ENCODE data around the gene NPHS2.

Gene NPHS2

DNA sequence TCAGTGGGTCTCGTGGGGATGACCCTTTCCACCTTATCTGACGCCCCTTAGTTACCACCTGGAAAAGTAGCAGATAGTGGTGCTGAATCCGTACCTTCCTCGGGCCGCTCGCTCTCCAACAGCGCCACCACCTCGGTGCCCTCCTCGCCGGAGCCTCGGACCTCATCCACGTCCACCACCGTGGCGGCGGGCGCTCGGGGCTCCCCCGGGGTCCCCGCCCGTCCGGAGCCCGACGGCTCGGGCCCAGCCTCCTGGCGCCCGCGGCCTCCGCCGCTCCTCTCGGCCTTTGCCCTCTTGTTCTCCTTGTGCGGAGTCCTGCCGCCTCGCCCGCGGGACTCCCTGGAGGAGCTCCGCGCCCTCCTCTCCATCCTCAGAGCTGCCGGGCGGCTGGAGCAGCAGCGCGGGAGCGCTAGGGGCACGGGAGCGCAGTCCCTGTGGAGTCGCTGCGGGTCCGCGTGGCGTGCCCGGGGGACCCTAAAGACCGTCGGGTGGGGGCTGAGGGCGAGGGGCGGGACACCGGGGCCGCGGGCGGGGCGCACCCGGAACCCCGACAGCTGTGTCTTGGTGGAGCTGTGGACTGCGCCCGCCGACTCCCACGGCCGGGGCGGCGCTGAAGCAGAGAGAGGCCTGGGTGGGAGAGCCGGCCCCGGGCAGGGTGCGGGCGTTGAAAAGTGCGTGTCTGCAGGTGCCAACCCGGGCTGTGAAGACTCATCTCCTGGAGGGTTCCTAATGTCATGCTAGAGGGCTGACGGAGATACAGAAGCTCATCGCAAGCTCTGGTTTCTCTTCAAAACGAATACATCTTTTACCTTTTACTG, at the start of gene NPHS2:
Gene NPHS2, minus strand, starts transcription at position 452 of the 818 bp plus-strand sequence. Its CDS starts 84 bp downstream, at position 368.
- Histone ChIP-seq H3K27me3 (ENCODE audit: control insufficient read depth in 1 of 2, insufficient read depth in 2 of 2, low read length in 2 of 2) (peaks cover 6 to 10% of the 10 kb centered on the region in 2 donors), H3K9ac (ENCODE audit: low read depth in 1 of 2, low read length in 2 of 2) (no peak within 1 kb of the TSS), H3K9me3 (ENCODE audit: control insufficient read depth in 1 of 2, low read length in 2 of 2) (no peaks in the 10 kb centered on the region), H3K4me1 (ENCODE audit: control insufficient read depth in 1 of 2, insufficient read depth in 2 of 2, low read length in 2 of 2) (peaks cover 6 to 7% of the 10 kb centered on the region in 2 donors), H3K27ac (ENCODE audit: low read depth, low read length) (no peak within 1 kb of the TSS), H3K36me3 (ENCODE audit: control insufficient read depth in 1 of 2, insufficient read depth in 2 of 2, low read length in 2 of 2) (no peaks in the 10 kb centered on the region), H3K4me3 (ENCODE audit: low read depth in 1 of 2, low read length in 2 of 2) (peak within 1 kb of the TSS; percentile 53 to 55)

- Histone ChIP-seq H3K36me3 (ENCODE audit: control insufficient read depth in 1 of 2, insufficient read depth in 2 of 2, low read length in 2 of 2) (no peaks in the 10 kb centered on the region), H3K27ac (ENCODE audit: low read depth, low read length) (no peak overlapping the region), H3K9me3 (ENCODE audit: control insufficient read depth in 1 of 2, low read length in 2 of 2) (no peaks in the 10 kb centered on the region), H3K27me3 (ENCODE audit: control insufficient read depth in 1 of 2, insufficient read depth in 2 of 2, low read length in 2 of 2) (no peaks in the 10 kb centered on the region), H3K4me1 (ENCODE audit: control insufficient read depth in 1 of 2, insufficient read depth in 2 of 2, low read length in 2 of 2) (no peaks in the 10 kb centered on the region), H3K9ac (ENCODE audit: low read depth in 1 of 2, low read length in 2 of 2) (no peak overlapping the region), H3K4me3 (ENCODE audit: low read depth in 1 of 2, low read length in 2 of 2) (no peak overlapping the region)
Measured at GRCh38 chr1:179612361-179612760, 36.6 kb upstream of the NPHS2 start.

GRCh38 chr1:179601093-179601492, 25.3 kb upstream of the NPHS2 start:
- no peaks in the 10 kb centered on the region for H3K27me3 ChIP-seq (ENCODE audit: control insufficient read depth in 1 of 2, insufficient read depth in 2 of 2, low read length in 2 of 2)
- H3K9me3 ChIP-seq (ENCODE audit: control insufficient read depth in 1 of 2, low read length in 2 of 2): no peaks in the 10 kb centered on the region
- H3K27ac ChIP-seq (ENCODE audit: low read depth, low read length): no peak overlapping the region
- no peak overlapping the region for H3K4me3 ChIP-seq (ENCODE audit: low read depth in 1 of 2, low read length in 2 of 2)
- no peaks in the 10 kb centered on the region for H3K36me3 ChIP-seq (ENCODE audit: control insufficient read depth in 1 of 2, insufficient read depth in 2 of 2, low read length in 2 of 2)
- H3K4me1 ChIP-seq (ENCODE audit: control insufficient read depth in 1 of 2, insufficient read depth in 2 of 2, low read length in 2 of 2): no peaks in the 10 kb centered on the region
- no peak overlapping the region for H3K9ac ChIP-seq (ENCODE audit: low read depth in 1 of 2, low read length in 2 of 2)

DNA sequence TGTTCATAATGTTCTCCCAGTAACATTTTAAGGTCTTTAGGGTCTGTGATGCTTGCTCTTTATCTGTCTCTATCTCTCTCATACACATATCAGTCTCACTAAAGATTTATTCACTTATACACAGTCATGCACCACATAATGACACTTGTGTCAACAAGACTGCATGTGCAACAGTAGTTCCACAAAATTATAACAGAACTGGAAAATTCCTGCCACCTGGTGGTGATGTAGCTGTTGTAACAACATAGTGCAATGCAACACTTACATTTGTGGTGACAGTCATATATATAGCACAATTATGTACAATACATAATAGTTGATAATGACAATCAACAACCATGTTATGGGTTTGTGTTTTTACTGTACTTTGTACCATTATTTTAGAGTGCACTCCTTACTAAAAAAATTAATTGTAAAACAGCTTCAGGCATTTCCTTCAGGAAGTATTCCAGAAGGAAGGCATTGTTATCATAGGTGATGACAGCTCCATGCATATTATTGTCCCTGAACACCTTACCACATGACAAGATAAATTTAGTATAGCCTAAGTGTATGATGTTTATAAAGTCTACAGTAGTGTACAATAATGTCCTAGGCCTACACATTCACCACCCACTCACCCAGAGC, 24.0 kb upstream of the NPHS2 start:
- H3K4me1 ChIP-seq (ENCODE audit: control insufficient read depth in 1 of 2, insufficient read depth in 2 of 2, low read length in 2 of 2): no peaks in the 10 kb centered on the region
- H3K36me3 ChIP-seq (ENCODE audit: control insufficient read depth in 1 of 2, insufficient read depth in 2 of 2, low read length in 2 of 2): no peaks in the 10 kb centered on the region
- H3K9me3 ChIP-seq (ENCODE audit: control insufficient read depth in 1 of 2, low read length in 2 of 2): no peaks in the 10 kb centered on the region

GRCh38 chr1:179598631-179599030, 22.9 kb upstream of the NPHS2 start:
- H3K27me3 ChIP-seq (ENCODE audit: control insufficient read depth in 1 of 2, insufficient read depth in 2 of 2, low read length in 2 of 2): no peaks in the 10 kb centered on the region
- no peak overlapping the region for H3K27ac ChIP-seq (ENCODE audit: low read depth, low read length)
- H3K4me3 ChIP-seq (ENCODE audit: low read depth in 1 of 2, low read length in 2 of 2): no peak overlapping the region
- H3K9ac ChIP-seq (ENCODE audit: low read depth in 1 of 2, low read length in 2 of 2): no peak overlapping the region
- H3K36me3 ChIP-seq (ENCODE audit: control insufficient read depth in 1 of 2, insufficient read depth in 2 of 2, low read length in 2 of 2): no peaks in the 10 kb centered on the region
- H3K9me3 ChIP-seq (ENCODE audit: control insufficient read depth in 1 of 2, low read length in 2 of 2): no peaks in the 10 kb centered on the region
- no peaks in the 10 kb centered on the region for H3K4me1 ChIP-seq (ENCODE audit: control insufficient read depth in 1 of 2, insufficient read depth in 2 of 2, low read length in 2 of 2)

More for the DNA sequence above, 24.0 kb upstream of the NPHS2 start:
- Histone ChIP-seq H3K27ac (ENCODE audit: low read depth, low read length) (no peak overlapping the region), H3K27me3 (ENCODE audit: control insufficient read depth in 1 of 2, insufficient read depth in 2 of 2, low read length in 2 of 2) (no peaks in the 10 kb centered on the region), H3K4me3 (ENCODE audit: low read depth in 1 of 2, low read length in 2 of 2) (no peak overlapping the region), H3K9ac (ENCODE audit: low read depth in 1 of 2, low read length in 2 of 2) (no peak overlapping the region)

GRCh38 chr1:179591592-179592580, 16.1 kb upstream of the NPHS2 start, which contains the start of gene TDRD5:
Gene TDRD5, plus strand, starts transcription at chr1:179591832. Its CDS starts 784 bp downstream, at chr1:179592616.
- Histone ChIP-seq H3K27ac (ENCODE audit: low read depth, low read length) (no peak within 1 kb of the TSS), H3K9me3 (ENCODE audit: control insufficient read depth in 1 of 2, low read length in 2 of 2) (no peaks in the 10 kb centered on the region), H3K36me3 (ENCODE audit: control insufficient read depth in 1 of 2, insufficient read depth in 2 of 2, low read length in 2 of 2) (no peaks in the 10 kb centered on the region), H3K27me3 (ENCODE audit: control insufficient read depth in 1 of 2, insufficient read depth in 2 of 2, low read length in 2 of 2) (no peaks in the 10 kb centered on the region), H3K9ac (ENCODE audit: low read depth in 1 of 2, low read length in 2 of 2) (peak within 1 kb of the TSS in 1 of 2 donors; percentile 34), H3K4me1 (ENCODE audit: control insufficient read depth in 1 of 2, insufficient read depth in 2 of 2, low read length in 2 of 2) (peaks cover 0 to 6% of the 10 kb centered on the region in 2 donors), H3K4me3 (ENCODE audit: low read depth in 1 of 2, low read length in 2 of 2) (peak within 1 kb of the TSS; percentile 41 to 50)

- H3K9ac ChIP-seq (ENCODE audit: low read depth in 1 of 2, low read length in 2 of 2): peak overlapping the region in 1 of 2 donors; percentile 34
- H3K27me3 ChIP-seq (ENCODE audit: control insufficient read depth in 1 of 2, insufficient read depth in 2 of 2, low read length in 2 of 2): no peaks in the 10 kb centered on the region
- H3K4me1 ChIP-seq (ENCODE audit: control insufficient read depth in 1 of 2, insufficient read depth in 2 of 2, low read length in 2 of 2): peaks cover 0 to 6% of the 10 kb centered on the region in 2 donors
- no peaks in the 10 kb centered on the region for H3K9me3 ChIP-seq (ENCODE audit: control insufficient read depth in 1 of 2, low read length in 2 of 2)
- H3K27ac ChIP-seq (ENCODE audit: low read depth, low read length): no peak overlapping the region
- no peaks in the 10 kb centered on the region for H3K36me3 ChIP-seq (ENCODE audit: control insufficient read depth in 1 of 2, insufficient read depth in 2 of 2, low read length in 2 of 2)
- peak overlapping the region; percentile 41 to 50 for H3K4me3 ChIP-seq (ENCODE audit: low read depth in 1 of 2, low read length in 2 of 2)
Measured at GRCh38 chr1:179591253-179591591, 15.5 kb upstream of the NPHS2 start.

GRCh38 chr1:179590671-179591070, 14.9 kb upstream of the NPHS2 start:
- Histone ChIP-seq H3K27ac (ENCODE audit: low read depth, low read length) (no peak overlapping the region), H3K36me3 (ENCODE audit: control insufficient read depth in 1 of 2, insufficient read depth in 2 of 2, low read length in 2 of 2) (no peaks in the 10 kb centered on the region), H3K4me3 (ENCODE audit: low read depth in 1 of 2, low read length in 2 of 2) (no peak overlapping the region), H3K9me3 (ENCODE audit: control insufficient read depth in 1 of 2, low read length in 2 of 2) (no peaks in the 10 kb centered on the region), H3K9ac (ENCODE audit: low read depth in 1 of 2, low read length in 2 of 2) (no peak overlapping the region), H3K4me1 (ENCODE audit: control insufficient read depth in 1 of 2, insufficient read depth in 2 of 2, low read length in 2 of 2) (peaks cover 0 to 6% of the 10 kb centered on the region in 2 donors), H3K27me3 (ENCODE audit: control insufficient read depth in 1 of 2, insufficient read depth in 2 of 2, low read length in 2 of 2) (no peaks in the 10 kb centered on the region)

DNA sequence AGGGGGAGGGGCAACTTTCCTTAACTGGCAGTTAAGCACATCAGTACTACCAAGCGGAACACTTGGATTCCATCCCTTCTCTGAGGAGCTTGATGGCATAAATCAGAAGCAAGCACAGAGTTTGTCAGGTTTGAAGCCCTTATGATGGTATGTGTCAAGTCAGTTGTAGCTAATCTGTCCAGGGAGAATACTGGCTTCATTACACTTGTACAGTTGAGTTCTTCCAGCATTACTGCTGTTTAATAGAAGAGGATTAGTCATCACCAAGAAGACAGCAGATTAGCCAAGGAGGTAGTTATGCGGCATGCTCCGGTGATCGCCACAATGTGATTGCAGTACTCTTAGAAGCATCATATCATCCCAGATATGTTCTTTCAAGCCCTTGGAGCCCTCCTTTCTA, 13.8 kb upstream of the NPHS2 start:
- no peaks in the 10 kb centered on the region for H3K9me3 ChIP-seq (ENCODE audit: control insufficient read depth in 1 of 2, low read length in 2 of 2)
- H3K27ac ChIP-seq (ENCODE audit: low read depth, low read length): no peak overlapping the region
- no peak overlapping the region for H3K9ac ChIP-seq (ENCODE audit: low read depth in 1 of 2, low read length in 2 of 2)
- H3K36me3 ChIP-seq (ENCODE audit: control insufficient read depth in 1 of 2, insufficient read depth in 2 of 2, low read length in 2 of 2): no peaks in the 10 kb centered on the region
- peaks cover 0 to 6% of the 10 kb centered on the region in 2 donors for H3K4me1 ChIP-seq (ENCODE audit: control insufficient read depth in 1 of 2, insufficient read depth in 2 of 2, low read length in 2 of 2)
- H3K27me3 ChIP-seq (ENCODE audit: control insufficient read depth in 1 of 2, insufficient read depth in 2 of 2, low read length in 2 of 2): no peaks in the 10 kb centered on the region
- no peak overlapping the region for H3K4me3 ChIP-seq (ENCODE audit: low read depth in 1 of 2, low read length in 2 of 2)
